Tibial artery (tissue), 4 donors: ENCODE results near the gene IGSF3.

ENCODE experiments used
- DNase-seq, 2 donors: peaks; one replicate each; pipeline ENCODE4 v3.0.0-alpha.2; 2019
- H3K27ac ChIP-seq, 2 donors: fragments of 200-600 bp; sonication (generic) in 1 of 2; 1 replicate in 1 of 2; 2 replicates in 1 of 2; pipeline ENCODE4 v1.5.1; 2018 to 2019; ENCODE audit warnings: mild to moderate bottlenecking in 1 of 2
- H3K27me3 ChIP-seq, 2 donors: fragments of 200-600 bp; sonication (generic) in 1 of 2; one replicate each; pipeline versions ENCODE4 v1.5.1 to v1.6.0; 2016 to 2019
- H3K36me3 ChIP-seq, 3 donors: fragments of 200-600 bp; sonication (generic) in 2 of 3; one replicate each; pipeline ENCODE4 v1.5.1; 2016 to 2019; ENCODE audit warnings: mild to moderate bottlenecking in 2 of 3
- H3K4me1 ChIP-seq, 4 donors: fragments of 200-600 bp; sonication (generic) in 2 of 4; 1 replicate in 3 of 4; 2 replicates in 1 of 4; pipeline ENCODE4 v1.5.1; 2016 to 2019
- H3K4me3 ChIP-seq, 2 donors: fragments of 200-600 bp; sonication (generic) in 1 of 2; 1 replicate in 1 of 2; 2 replicates in 1 of 2; pipeline ENCODE4 v1.5.1; 2018 to 2019; ENCODE audit warnings: mild to moderate bottlenecking in 2 of 2
- H3K9me3 ChIP-seq, 3 donors: fragments of 200-600 bp; sonication (generic) in 1 of 3; one replicate each; pipeline ENCODE4 v1.5.1; 2016 to 2019
- intact Hi-C: fragments of 100-400 bp; cut with DNase I; formaldehyde crosslinking; loops from one replicate; pipeline ENCODE4 v1.15.0; 2023; ENCODE audit warnings: low total_unique reads
- TF ChIP-seq, protein P1 (sequence below), 2 experiments: fragments of 200-600 bp in 1 of 2; fragments of 450-650 bp in 1 of 2; IDR thresholded peaks; one replicate each; pipeline ENCODE4 v1.5.1; 2017 to 2019; ENCODE audit warnings: antibody characterized with exemption in 2 of 2, mild to moderate bottlenecking in 1 of 2, moderate library complexity in 1 of 2

IGSF3 gene

DNA sequence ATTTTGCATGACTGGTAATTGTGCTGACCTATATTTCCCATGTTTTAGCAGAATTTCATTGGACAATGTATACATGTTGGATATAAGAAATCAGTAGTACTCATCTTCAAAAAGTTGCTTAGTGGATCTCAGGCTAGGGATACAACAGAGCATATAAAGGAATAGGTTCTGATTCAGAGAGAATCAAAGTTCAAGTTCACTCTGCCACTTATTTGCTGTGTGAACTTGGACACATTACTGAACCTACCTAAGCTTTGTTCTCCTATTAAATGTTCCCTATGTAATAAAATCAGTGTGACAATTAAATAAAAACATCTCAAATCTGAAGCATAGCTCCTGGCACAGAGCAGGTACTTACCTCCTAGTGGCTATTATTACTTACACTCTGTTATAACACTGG is 106.0 kb downstream of the IGSF3 start:
- Histone ChIP-seq H3K4me3 (no peak overlapping the region), H3K27ac (no peak overlapping the region), H3K36me3 (peaks cover 0 to 7% (median 3%) of the 10 kb centered on the region in 3 donors), H3K4me1 (peaks cover 0 to 18% (median 3%) of the 10 kb centered on the region in 4 donors), H3K27me3 (no peaks in the 10 kb centered on the region), H3K9me3 (no peaks in the 10 kb centered on the region)
- DNase-seq: no peak
- intact Hi-C loops: no loop called here
- TF ChIP-seq, protein P1, sequence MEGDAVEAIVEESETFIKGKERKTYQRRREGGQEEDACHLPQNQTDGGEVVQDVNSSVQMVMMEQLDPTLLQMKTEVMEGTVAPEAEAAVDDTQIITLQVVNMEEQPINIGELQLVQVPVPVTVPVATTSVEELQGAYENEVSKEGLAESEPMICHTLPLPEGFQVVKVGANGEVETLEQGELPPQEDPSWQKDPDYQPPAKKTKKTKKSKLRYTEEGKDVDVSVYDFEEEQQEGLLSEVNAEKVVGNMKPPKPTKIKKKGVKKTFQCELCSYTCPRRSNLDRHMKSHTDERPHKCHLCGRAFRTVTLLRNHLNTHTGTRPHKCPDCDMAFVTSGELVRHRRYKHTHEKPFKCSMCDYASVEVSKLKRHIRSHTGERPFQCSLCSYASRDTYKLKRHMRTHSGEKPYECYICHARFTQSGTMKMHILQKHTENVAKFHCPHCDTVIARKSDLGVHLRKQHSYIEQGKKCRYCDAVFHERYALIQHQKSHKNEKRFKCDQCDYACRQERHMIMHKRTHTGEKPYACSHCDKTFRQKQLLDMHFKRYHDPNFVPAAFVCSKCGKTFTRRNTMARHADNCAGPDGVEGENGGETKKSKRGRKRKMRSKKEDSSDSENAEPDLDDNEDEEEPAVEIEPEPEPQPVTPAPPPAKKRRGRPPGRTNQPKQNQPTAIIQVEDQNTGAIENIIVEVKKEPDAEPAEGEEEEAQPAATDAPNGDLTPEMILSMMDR (IDR thresholded peaks at IDR 0.05): no peak

DNA sequence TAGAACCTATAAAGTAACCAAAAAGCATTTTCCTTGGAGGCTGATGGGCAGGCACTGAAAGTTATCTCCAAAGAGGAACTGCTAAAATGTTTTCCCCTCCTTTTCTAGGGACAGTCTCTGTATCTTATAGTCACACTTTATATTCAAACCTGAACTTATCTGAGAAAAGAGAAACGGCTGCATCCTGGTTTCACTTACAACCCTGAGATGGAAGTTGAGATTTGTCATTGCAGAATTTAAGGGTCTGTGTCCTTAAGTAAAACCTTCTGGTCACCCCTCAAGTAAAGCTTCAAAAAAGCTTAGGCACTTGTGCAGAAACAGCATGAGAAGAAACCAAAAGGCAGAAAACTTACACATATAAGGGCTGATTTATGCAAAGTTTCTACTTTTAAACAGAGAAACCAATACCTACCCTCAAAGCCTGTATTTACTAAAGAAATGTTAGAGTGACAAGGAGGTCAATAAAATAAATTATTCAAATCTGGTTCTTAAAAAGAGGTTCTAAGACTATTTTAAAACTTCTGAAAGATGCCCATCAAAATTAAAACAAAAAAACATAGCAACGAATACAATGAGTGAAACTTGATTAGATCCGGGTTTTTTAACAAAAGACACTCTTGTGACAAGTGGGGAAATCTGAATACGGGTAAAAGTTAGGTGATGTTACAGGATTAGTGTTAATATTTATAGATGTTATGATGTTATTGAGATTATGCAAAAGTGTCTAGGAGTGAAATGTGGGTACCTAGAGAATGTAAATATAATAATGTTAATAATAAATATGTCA is 106.6 kb downstream of the IGSF3 start:
- peaks cover 0 to 7% (median 3%) of the 10 kb centered on the region in 3 donors for H3K36me3 ChIP-seq
- no peak overlapping the region for H3K4me3 ChIP-seq
- intact Hi-C loops: no loop called here
- no peaks in the 10 kb centered on the region for H3K9me3 ChIP-seq
- peaks cover 0 to 18% (median 5%) of the 10 kb centered on the region in 4 donors for H3K4me1 ChIP-seq
- H3K27ac ChIP-seq: no peak overlapping the region
- TF ChIP-seq, protein P1 (IDR thresholded peaks at IDR 0.05): no peak
- H3K27me3 ChIP-seq: no peaks in the 10 kb centered on the region
- DNase-seq: no peak

DNA sequence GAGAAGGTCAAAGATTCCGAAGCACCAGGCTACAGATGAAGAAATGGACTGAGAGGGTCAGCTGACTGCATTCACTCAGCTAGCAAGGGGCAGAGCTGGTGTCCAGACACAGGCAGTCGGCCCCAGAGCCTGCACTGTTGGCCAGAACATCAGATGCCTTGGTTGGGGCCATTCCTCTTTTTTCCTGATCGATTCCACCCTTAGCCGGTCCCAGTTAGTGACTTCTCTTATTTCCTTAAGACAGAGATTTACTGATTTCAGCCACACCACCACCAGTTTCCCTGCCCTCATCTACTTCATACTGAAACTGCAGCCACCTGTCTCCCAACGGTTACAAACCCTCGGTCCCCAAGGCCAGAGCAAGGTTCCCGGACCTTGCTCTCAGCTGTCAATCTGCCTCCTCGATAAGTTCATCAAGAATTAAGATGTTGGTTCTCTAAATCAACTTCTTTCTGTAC is 108.2 kb downstream of the IGSF3 start:
- intact Hi-C loops: no loop called here
- Histone ChIP-seq H3K4me1 (peaks cover 0 to 27% (median 8%) of the 10 kb centered on the region in 4 donors), H3K27me3 (no peaks in the 10 kb centered on the region), H3K9me3 (no peaks in the 10 kb centered on the region), H3K36me3 (peaks cover 0 to 7% (median 3%) of the 10 kb centered on the region in 3 donors), H3K27ac (no peak overlapping the region), H3K4me3 (no peak overlapping the region)
- DNase-seq: no peak
- TF ChIP-seq, protein P1 (IDR thresholded peaks at IDR 0.05): no peak

DNA sequence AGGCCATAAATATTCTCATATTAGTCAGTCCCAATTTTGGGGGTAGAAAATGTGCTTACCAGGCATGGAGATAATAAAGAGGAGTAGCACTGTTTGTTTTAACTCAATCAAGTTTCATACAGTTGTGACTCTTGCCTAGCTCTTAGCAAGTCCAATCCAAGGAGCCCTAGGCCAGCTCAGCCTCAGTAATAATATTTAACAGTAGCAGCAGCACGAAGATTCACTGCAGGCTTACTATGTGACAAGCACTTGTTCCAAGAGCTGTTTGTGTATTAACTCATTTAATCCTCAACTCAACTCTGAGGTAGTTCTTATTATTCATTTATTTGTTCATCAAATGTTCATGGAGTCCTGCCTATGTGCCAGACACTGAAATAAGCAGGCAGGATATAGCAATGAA is 109.0 kb downstream of the IGSF3 start:
- Histone ChIP-seq H3K4me1 (peaks cover 0 to 28% (median 8%) of the 10 kb centered on the region in 4 donors), H3K27me3 (no peaks in the 10 kb centered on the region), H3K27ac (no peak overlapping the region), H3K4me3 (no peak overlapping the region), H3K36me3 (peaks cover 0 to 4% (median 1%) of the 10 kb centered on the region in 3 donors), H3K9me3 (no peaks in the 10 kb centered on the region)
- TF ChIP-seq, protein P1 (IDR thresholded peaks at IDR 0.05): no peak
- intact Hi-C loops: no loop called here
- no peak for DNase-seq

DNA sequence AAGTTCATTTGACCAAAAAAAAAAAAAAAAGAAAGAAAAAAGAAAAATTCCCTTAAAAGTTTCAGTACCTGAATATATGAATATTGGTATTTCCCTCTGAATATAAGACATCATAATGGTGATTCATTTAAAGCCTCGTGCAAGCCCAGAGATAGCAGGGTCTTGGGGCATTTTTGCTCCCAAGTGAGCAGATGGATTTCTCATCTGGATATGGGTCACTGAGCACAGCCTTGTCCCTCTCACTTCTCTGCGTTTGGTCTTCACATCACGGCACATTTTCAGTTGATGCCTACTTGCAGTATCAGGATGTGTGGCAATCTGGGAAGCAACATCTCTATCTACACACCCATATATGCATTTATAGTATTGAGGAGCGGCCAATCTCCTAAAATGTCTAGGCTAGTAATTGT is 109.4 kb downstream of the IGSF3 start:
- TF ChIP-seq, protein P1 (IDR thresholded peaks at IDR 0.05): no peak
- Histone ChIP-seq H3K4me1 (peaks cover 0 to 31% (median 8%) of the 10 kb centered on the region in 4 donors), H3K36me3 (no peaks in the 10 kb centered on the region), H3K4me3 (no peak overlapping the region), H3K27me3 (no peaks in the 10 kb centered on the region), H3K27ac (no peak overlapping the region), H3K9me3 (no peaks in the 10 kb centered on the region)
- DNase-seq: no peak
- intact Hi-C loops: no loop called here
